Gastroesophageal sphincter (tissue), 3 donors: ENCODE results near the gene FBRSL1.

Experiments
- CTCF ChIP-seq, 4 experiments: fragments of 200-600 bp in 2 of 4; fragments of 450-650 bp in 2 of 4; sonication (generic) in 1 of 4; IDR thresholded peaks; one replicate each; pipeline ENCODE4 v1.5.1; 2017 to 2019; ENCODE audit warnings: antibody characterized with exemption in 4 of 4, mild to moderate bottlenecking in 2 of 4, moderate library complexity in 2 of 4
- POLR2AphosphoS5 ChIP-seq: sonication (generic); formaldehyde crosslinking; IDR thresholded peaks from one replicate; pipeline ENCODE4 v1.6.1; 2017; ENCODE audit warnings: antibody characterized with exemption

- TF ChIP-seq CTCF (IDR thresholded peaks at IDR 0.05) (no peak), POLR2AphosphoS5 (no peak)
Observed at GRCh38 chr12:132487311-132487741, 2.6 kb upstream of the FBRSL1 start.
